H1 (cell line): ENCODE measurements around the gene AHRR. TPM values are rescaled to one million over a fixed set of nuclear protein-coding genes. Genes with fewer than 3 reads are reported as not detected.
A peak's percentile ranks its signal among the peaks of the same experiment; 100 is the strongest.

ENCODE experiments used
- CTCF ChIA-PET: fragments of 300-600 bp; sonication (Branson Sonifier 250); formaldehyde crosslinking; loops from one replicate; lab custom pipeline; 2021; ENCODE audit not compliant: partially characterized antibody; lab: Charles Lee
- POLR2A ChIA-PET: fragments of 300-600 bp; sonication (Branson Sonifier 250); formaldehyde crosslinking; loops from one replicate; lab custom pipeline; 2021; ENCODE audit warnings: inconsistent platforms; ENCODE audit not compliant: partially characterized antibody; lab: Charles Lee
- DNase-seq, 2 experiments: peaks; one replicate each; pipeline versions ENCODE4 v3.0.0 to v3.0.0-alpha.2; 2010 to 2022; ENCODE audit warnings: low spot score in 2 of 2, low read depth in 1 of 2, mixed read lengths in 1 of 2
- FAIRE-seq: peaks from 2 replicates; lab custom pipeline; 2011; peaks lifted over from hg19 to GRCh38; lab: Jason Lieb, UNC
- H2AFZ ChIP-seq: 2 replicates; pipeline ENCODE4 v1.8.1; 2012; ENCODE audit warnings: low read length, inconsistent platforms
- H2AK5ac ChIP-seq: 2 replicates; pipeline ENCODE4 v1.6.1; 2013; ENCODE audit warnings: low read depth, low read length
- H2BK120ac ChIP-seq: replicated peaks from 2 replicates; pipeline ENCODE3; 2013; ENCODE audit warnings: low read depth, low read length, inconsistent platforms
- H2BK12ac ChIP-seq: 2 replicates; pipeline ENCODE4 v1.6.1; 2013; ENCODE audit warnings: low read depth, low read length
- H2BK15ac ChIP-seq: 2 replicates; pipeline ENCODE4 v1.6.1; 2013; ENCODE audit warnings: low read length
- H2BK20ac ChIP-seq: 2 replicates; pipeline ENCODE4 v1.6.1; 2013; ENCODE audit warnings: low read length
- H2BK5ac ChIP-seq: 2 replicates; pipeline ENCODE4 v1.6.1; 2013; ENCODE audit warnings: low read depth, low read length
- H3K14ac ChIP-seq: 2 replicates; pipeline ENCODE4 v1.6.1; 2013; ENCODE audit warnings: inconsistent platforms; ENCODE audit not compliant: insufficient read length
- H3K18ac ChIP-seq: 2 replicates; pipeline ENCODE4 v1.6.1; 2013; ENCODE audit warnings: low read length; ENCODE audit errors: extremely low read depth
- H3K23ac ChIP-seq: 2 replicates; pipeline ENCODE4 v1.6.1; 2013; ENCODE audit warnings: inconsistent platforms; ENCODE audit not compliant: insufficient read length
- H3K23me2 ChIP-seq: 2 replicates; pipeline ENCODE4 v1.6.1; 2013; ENCODE audit warnings: low read depth, low read length
- H3K27ac ChIP-seq: 2 replicates; pipeline ENCODE4 v1.6.1; 2011; ENCODE audit warnings: low read depth, low read length, inconsistent platforms
- H3K27me3 ChIP-seq, 4 experiments: replicated peaks in 1 of 4; 1 replicate in 1 of 4; 2 replicates in 3 of 4; pipeline versions ENCODE4 v1.6.1 to v1.8.1; 2011 to 2013; ENCODE audit warnings: low read length in 3 of 4, mild to moderate bottlenecking in 3 of 4, inconsistent platforms in 2 of 4, mixed read lengths in 2 of 4, moderate library complexity in 1 of 4; ENCODE audit not compliant: control insufficient read depth in 3 of 4, insufficient read depth in 3 of 4; ENCODE audit errors: extremely low read depth in 1 of 4
- H3K36me3 ChIP-seq, 4 experiments: 2 replicates each; pipeline versions ENCODE4 v1.6.1 to v1.8.1; 2011 to 2013; ENCODE audit warnings: mild to moderate bottlenecking in 4 of 4, low read length in 3 of 4, moderate library complexity in 2 of 4, control low read depth in 1 of 4, inconsistent platforms in 1 of 4; ENCODE audit not compliant: insufficient read depth in 4 of 4, control insufficient read depth in 2 of 4
- H3K4ac ChIP-seq: replicated peaks from 2 replicates; pipeline ENCODE3; 2013; ENCODE audit warnings: low read length, low read depth, mixed read lengths, inconsistent platforms; ENCODE audit not compliant: insufficient read length
- H3K4me1 ChIP-seq, 4 experiments: replicated peaks in 1 of 4; 1 replicate in 1 of 4; 2 replicates in 3 of 4; pipeline versions ENCODE4 v1.6.1 to v1.8.1; 2011 to 2013; ENCODE audit warnings: low read length in 3 of 4, inconsistent platforms in 2 of 4, mixed read lengths in 1 of 4; ENCODE audit not compliant: insufficient read depth in 4 of 4, control insufficient read depth in 3 of 4
- H3K4me2 ChIP-seq, 2 experiments: 2 replicates each; pipeline versions ENCODE4 v1.6.1 to v1.8.1; 2011 to 2013; ENCODE audit warnings: low read depth in 2 of 2, low read length in 2 of 2, control low read depth in 1 of 2, inconsistent platforms in 1 of 2, mild to moderate bottlenecking in 1 of 2; ENCODE audit not compliant: insufficient read depth in 1 of 2
- H3K4me3 ChIP-seq, 4 experiments: fragments of 200-600, 300-600 bp in 1 of 4; sonication (generic), shearing (Covaris generic), sonication (Bioruptor Twin) in 1 of 4; 2 replicates each; pipeline versions ENCODE4 v1.5.1 to v1.8.1; 2011 to 2016; ENCODE audit warnings: low read length in 4 of 4, low read depth in 3 of 4, control low read depth in 2 of 4, inconsistent platforms in 2 of 4, mild to moderate bottlenecking in 2 of 4, mixed read lengths in 1 of 4, moderate library complexity in 1 of 4; ENCODE audit not compliant: insufficient read depth in 2 of 4; ENCODE audit errors: extremely low read depth in 1 of 4
- H3K56ac ChIP-seq: replicated peaks from 2 replicates; pipeline ENCODE3; 2013; ENCODE audit warnings: low read depth, mild to moderate bottlenecking, mixed read lengths, low read length, inconsistent platforms; ENCODE audit not compliant: insufficient read length
- H3K79me1 ChIP-seq: 2 replicates; pipeline ENCODE4 v1.6.1; 2013; ENCODE audit warnings: low read depth, low read length, control low read depth
- H3K79me2 ChIP-seq, 2 experiments: 2 replicates each; pipeline versions ENCODE4 v1.6.1 to v1.8.1; 2012 to 2013; ENCODE audit warnings: low read length in 2 of 2, mild to moderate bottlenecking in 2 of 2, inconsistent platforms in 1 of 2; ENCODE audit not compliant: insufficient read depth in 2 of 2, control insufficient read depth in 1 of 2
- H3K9ac ChIP-seq, 4 experiments: replicated peaks in 1 of 4; 1 replicate in 1 of 4; 2 replicates in 3 of 4; pipeline versions ENCODE4 v1.6.1 to v1.8.1; 2011 to 2013; ENCODE audit warnings: low read depth in 3 of 4, low read length in 3 of 4, control low read depth in 2 of 4, mild to moderate bottlenecking in 2 of 4, moderate library complexity in 2 of 4, inconsistent platforms in 1 of 4; ENCODE audit errors: extremely low read depth in 1 of 4
- H3K9me3 ChIP-seq, 2 experiments: 2 replicates each; pipeline versions ENCODE4 v1.6.1 to v1.8.1; 2012 to 2013; ENCODE audit warnings: mild to moderate bottlenecking in 2 of 2, moderate library complexity in 2 of 2, control low read depth in 1 of 2, inconsistent platforms in 1 of 2, low read depth in 1 of 2, low read length in 1 of 2, mixed read lengths in 1 of 2; ENCODE audit not compliant: insufficient read depth in 2 of 2
- H4K20me1 ChIP-seq, 2 experiments: replicated peaks in 1 of 2; 2 replicates each; pipeline versions ENCODE3 to v1.8.1; 2011 to 2013; ENCODE audit warnings: inconsistent platforms in 2 of 2, low read length in 2 of 2, mild to moderate bottlenecking in 1 of 2; ENCODE audit not compliant: insufficient read depth in 2 of 2, control insufficient read depth in 1 of 2
- H4K5ac ChIP-seq: 2 replicates; pipeline ENCODE4 v1.6.1; 2013; ENCODE audit warnings: low read length, low read depth, mixed read lengths, inconsistent platforms; ENCODE audit not compliant: insufficient read length
- H4K8ac ChIP-seq: 2 replicates; pipeline ENCODE4 v1.8.0; 2013; ENCODE audit warnings: mild to moderate bottlenecking, moderate library complexity, low read length, inconsistent platforms; ENCODE audit not compliant: insufficient read depth; ENCODE audit errors: extremely low read depth
- H4K91ac ChIP-seq: replicated peaks from 2 replicates; pipeline ENCODE3; 2013; ENCODE audit warnings: low read length, mixed read lengths, inconsistent platforms; ENCODE audit not compliant: insufficient read length
- ASH2L ChIP-seq: fragments of 200-600, 300-600 bp; sonication (generic); IDR thresholded peaks from one replicate; pipeline ENCODE4 v1.7.1; 2017; ENCODE audit warnings: low read length
- CBX5 ChIP-seq: fragments of 300-800, 300-1000 bp; sonication (generic); IDR thresholded peaks from 2 replicates; pipeline ENCODE4 v1.7.1; 2016; ENCODE audit warnings: antibody characterized with exemption, low read length, low read depth
- CEBPB ChIP-seq: IDR thresholded peaks from 2 replicates; pipeline ENCODE4 v1.6.1; 2012; ENCODE audit warnings: low read depth, low read length
- EZH2 ChIP-seq: fragments of 200-600 bp; sonication (generic); IDR thresholded peaks from 2 replicates; pipeline ENCODE4 v1.7.1; 2012; ENCODE audit warnings: low read depth, mild to moderate bottlenecking, moderate library complexity, low read length, inconsistent platforms; ENCODE audit not compliant: severe bottlenecking
- HDAC6 ChIP-seq: IDR thresholded peaks from one replicate; pipeline ENCODE4 v1.7.1; 2012; ENCODE audit warnings: low read depth, mild to moderate bottlenecking, inconsistent platforms, low read length, moderate library complexity
- JUND ChIP-seq: IDR thresholded peaks from 2 replicates; pipeline ENCODE4 v1.6.1; 2011; ENCODE audit warnings: mild to moderate bottlenecking, improper control_type of control experiment, low read length
- MAFK ChIP-seq: IDR thresholded peaks from 2 replicates; pipeline ENCODE4 v1.6.1; 2012; ENCODE audit warnings: low read depth, mild to moderate bottlenecking, improper control_type of control experiment, low read length
- SIN3A ChIP-seq, 2 experiments: IDR thresholded peaks in 1 of 2; conservative IDR thresholded peaks in 1 of 2; 2 replicates each; pipeline ENCODE4 v1.6.1; 2011 to 2012; ENCODE audit warnings: low read length in 2 of 2, improper control_type of control experiment in 1 of 2, low read depth in 1 of 2, mild to moderate bottlenecking in 1 of 2
- SIRT6 ChIP-seq: IDR thresholded peaks from one replicate; pipeline ENCODE4 v1.7.1; 2012; ENCODE audit warnings: low read length, inconsistent platforms
- SIX5 ChIP-seq: IDR thresholded peaks from 2 replicates; pipeline ENCODE4 v1.6.1; 2011; ENCODE audit warnings: mild to moderate bottlenecking, low read depth, low read length
- SP1 ChIP-seq: IDR thresholded peaks from 2 replicates; pipeline ENCODE4 v1.6.1; 2011; ENCODE audit warnings: low read depth, low read length
- TAF1 ChIP-seq: IDR thresholded peaks from 2 replicates; pipeline ENCODE4 v1.6.1; 2011; ENCODE audit warnings: mild to moderate bottlenecking, low read depth, low read length
- WGBS, 2 experiments: shearing (Covaris generic) in 1 of 2; methylation state at CpG; one replicate each; pipeline versions ENCODE4 v1.1.6 to v1.1.7; 2013 to 2015; ENCODE audit warnings: low lambda C conversion rate in 2 of 2, mixed read lengths in 2 of 2, inconsistent platforms in 1 of 2, low coverage in 1 of 2, missing lambda C conversion rate in 1 of 2; ENCODE audit not compliant: insufficient replicate concordance in 2 of 2, insufficient coverage in 1 of 2, insufficient read length in 1 of 2; ENCODE audit errors: extremely low coverage in 1 of 2, missing lambda C conversion rate in 1 of 2; 5-methylcytosine and 5-hydroxymethylcytosine counted together
- polyA plus RNA-seq, 7 experiments: library from polyadenylated mRNA; depleted of rRNA in 3 of 7; stranded (reverse) in 5 of 7; unstranded in 2 of 7; fragments of >200 nt in 5 of 7; fragments of 200-250 nt in 2 of 7; gene quantifications; 1 replicate in 5 of 7; 2 replicates in 1 of 7; 4 replicates in 1 of 7; pipeline versions ENCODE4 v1.2.1 to v1.2.3, GENCODE V29; 2011 to 2013; ENCODE audit warnings: missing spikeins in 2 of 7, mixed read lengths in 2 of 7
- total RNA-seq: library from RNA; stranded (reverse); fragmentation: NEBNext Ultra II Directional; extraction: Animal tissue kit (Norgen Biotek cat#: 25700); gene quantifications from 2 replicates; pipeline ENCODE4 v1.2.1, GENCODE V29; 2021
- TF ChIP-seq, protein P1 (sequence below): IDR thresholded peaks from 2 replicates; pipeline ENCODE4 v1.6.1; 2012; ENCODE audit warnings: inconsistent platforms

AHRR gene
- total and polyA plus RNA-seq, 2 of the 8 experiments (the other 6 are each of a cell fraction or from before 2014, with no cell fraction given): 0.41 to 0.80 TPM

DNA sequence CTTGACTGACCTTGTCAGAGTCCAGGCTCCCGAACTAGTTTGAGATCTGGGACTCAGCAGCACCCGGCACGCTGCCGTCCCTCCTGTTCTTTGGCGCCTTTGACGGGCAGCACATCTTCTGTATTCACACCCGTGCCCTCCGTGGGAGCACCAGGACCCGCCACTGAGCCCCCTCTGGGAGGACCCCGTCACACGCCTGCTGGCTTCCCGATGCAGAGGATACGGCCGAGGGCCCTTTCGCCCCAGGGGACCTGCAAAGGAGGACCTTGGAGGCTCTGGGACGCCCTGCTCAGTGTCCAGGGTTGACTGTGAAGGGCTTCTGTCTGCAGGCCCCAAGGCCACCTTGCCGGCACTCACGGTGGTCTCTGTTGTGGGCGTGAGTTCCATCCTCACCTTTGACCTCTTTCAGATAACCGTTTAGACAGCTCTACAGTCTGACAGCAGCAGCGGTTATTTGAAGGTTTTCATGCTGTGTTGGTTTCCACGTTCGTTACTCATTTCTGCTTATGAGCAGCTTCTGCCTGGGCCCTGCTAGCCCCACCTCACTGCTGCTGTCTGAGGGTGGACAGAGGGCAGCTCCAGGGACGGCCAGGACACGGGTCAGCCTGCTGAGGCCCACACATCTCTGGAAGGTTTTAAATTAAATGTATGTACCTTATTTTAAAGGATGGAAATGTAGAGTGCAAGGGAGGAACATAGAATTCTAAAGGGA is 108.9 kb downstream of the AHRR start:
- ChIA-PET POLR2A (no interaction called here), CTCF (interaction anchor here (0.7 to 9.7 kb wide), 28 partner anchors 9 to 173 kb away, joined by 3 to 99 read pairs (median 6); no protein-coding TSS in a partner anchor)
- Histone ChIP-seq H2BK12ac (no peak overlapping the region), H3K23me2 (peaks cover 10% of the 10 kb centered on the region; the same call in 1 of the 2 replicates), H3K14ac (no peak overlapping the region), H3K56ac (no peak overlapping the region), H3K27ac (no peak overlapping the region), H3K79me1 (no peaks in the 10 kb centered on the region), H2BK15ac (no peak overlapping the region), H3K18ac (no peak overlapping the region), H3K27me3 (no peaks in the 10 kb centered on the region), H2BK120ac (no peak overlapping the region), H4K8ac (no peak overlapping the region), H3K4me3 (no peak overlapping the region), H2AK5ac (peak overlapping the region; percentile 24; the same call in 1 of the 2 replicates), H3K9me3 (peaks cover 0 to 3% of the 10 kb centered on the region in 2 experiments; a peak in 1 of 4 replicates), H4K91ac (peak overlapping the region; percentile 73), H3K4ac (no peak overlapping the region), H3K36me3 (no peaks in the 10 kb centered on the region), H2BK20ac (no peak overlapping the region), H2AFZ (no peak overlapping the region), H3K4me2 (no peak overlapping the region), H4K5ac (no peak overlapping the region), H3K9ac (no peak overlapping the region), H3K79me2 (no peaks in the 10 kb centered on the region), H3K23ac (no peak overlapping the region), H2BK5ac (peak overlapping the region; percentile 24; the same call in 1 of the 2 replicates), H3K4me1 (peaks cover 0 to 3% (median 1%) of the 10 kb centered on the region in 4 experiments; a peak in 1 of 7 replicates), H4K20me1 (peaks cover 0 to 4% of the 10 kb centered on the region in 2 experiments)
- 94% methylated on average over 24 of the region's 25 CpGs; no CpG with 5 or more reads in 1 of the 2 experiments for WGBS, 2 experiments
- DNase-seq: no peak
- no peak for FAIRE-seq
- TF ChIP-seq ASH2L (no peak), SIX5 (no peak), CBX5 (no peak), SIRT6 (no peak), SIN3A (conservative IDR thresholded peaks at IDR 0.05 in 1 of 2, IDR thresholded peaks at IDR 0.05 in 1 of 2; ENCODE audit: low read depth in 1 of 2, low read length in 2 of 2) (no peak), HDAC6 (no peak), SP1 (no peak), MAFK (no peak), TAF1 (no peak), JUND (no peak), EZH2 (no peak), CEBPB (no peak)
- TF ChIP-seq, protein P1, sequence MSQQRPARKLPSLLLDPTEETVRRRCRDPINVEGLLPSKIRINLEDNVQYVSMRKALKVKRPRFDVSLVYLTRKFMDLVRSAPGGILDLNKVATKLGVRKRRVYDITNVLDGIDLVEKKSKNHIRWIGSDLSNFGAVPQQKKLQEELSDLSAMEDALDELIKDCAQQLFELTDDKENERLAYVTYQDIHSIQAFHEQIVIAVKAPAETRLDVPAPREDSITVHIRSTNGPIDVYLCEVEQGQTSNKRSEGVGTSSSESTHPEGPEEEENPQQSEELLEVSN: no peak
